KG1 (cell line): ENCODE data around the gene JAG2.

ENCODE experiments used
- DNase-seq: peaks from one replicate; lab custom pipeline; 2025; lab: John Stamatoyannopoulos, UW

Gene JAG2

DNA sequence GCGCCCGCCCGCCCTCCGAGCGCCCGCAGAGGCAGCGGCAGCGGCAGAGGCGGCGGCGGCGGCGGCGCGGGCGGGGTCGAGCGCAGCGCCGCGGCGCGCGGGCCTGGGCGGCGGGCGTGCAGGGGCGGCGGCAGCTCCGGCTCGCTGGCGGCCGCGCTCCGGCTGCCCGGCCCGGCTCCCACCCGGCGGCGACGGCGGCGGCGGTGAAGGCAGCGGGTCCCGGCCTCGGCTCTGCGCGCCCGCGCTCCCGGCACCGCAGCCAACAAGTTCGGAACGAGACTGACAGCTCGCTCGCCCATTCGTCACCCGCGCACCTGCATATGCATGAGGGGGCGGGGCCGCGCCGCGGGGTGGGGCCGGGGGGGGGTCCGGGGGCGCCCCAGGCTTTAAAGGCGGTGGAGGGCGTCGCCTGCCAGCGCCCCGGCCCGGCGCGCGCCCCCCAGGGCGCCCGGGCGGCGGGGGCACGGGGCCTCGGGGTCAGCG is at the start of gene JAG2:
JAG2 (minus strand) TSS at position 281 of the 483 bp plus-strand sequence. CDS start 356 bp downstream, outside the sequence.
- DNase-seq: no peak

DNA sequence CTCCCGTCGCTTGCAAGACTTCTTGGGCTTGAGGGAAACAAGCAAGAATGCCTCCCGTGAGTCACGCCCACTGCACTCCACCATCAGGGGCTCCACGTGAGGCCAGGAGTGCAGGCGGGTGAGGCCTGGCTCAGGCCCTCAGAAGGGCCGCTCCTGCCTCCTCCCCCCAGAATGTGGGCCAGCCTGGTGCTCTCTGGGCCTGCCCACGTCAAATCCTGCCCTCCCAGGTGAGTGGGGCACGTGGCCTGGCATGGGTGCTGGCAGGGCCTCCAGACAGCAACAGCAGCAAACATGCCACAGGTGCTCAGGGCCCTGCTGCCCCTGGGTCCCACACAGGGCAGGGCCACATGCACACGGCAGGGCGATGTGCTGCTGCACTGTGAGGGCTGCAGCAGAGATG is 49.2 kb upstream of the JAG2 start:
- no peak for DNase-seq

DNA sequence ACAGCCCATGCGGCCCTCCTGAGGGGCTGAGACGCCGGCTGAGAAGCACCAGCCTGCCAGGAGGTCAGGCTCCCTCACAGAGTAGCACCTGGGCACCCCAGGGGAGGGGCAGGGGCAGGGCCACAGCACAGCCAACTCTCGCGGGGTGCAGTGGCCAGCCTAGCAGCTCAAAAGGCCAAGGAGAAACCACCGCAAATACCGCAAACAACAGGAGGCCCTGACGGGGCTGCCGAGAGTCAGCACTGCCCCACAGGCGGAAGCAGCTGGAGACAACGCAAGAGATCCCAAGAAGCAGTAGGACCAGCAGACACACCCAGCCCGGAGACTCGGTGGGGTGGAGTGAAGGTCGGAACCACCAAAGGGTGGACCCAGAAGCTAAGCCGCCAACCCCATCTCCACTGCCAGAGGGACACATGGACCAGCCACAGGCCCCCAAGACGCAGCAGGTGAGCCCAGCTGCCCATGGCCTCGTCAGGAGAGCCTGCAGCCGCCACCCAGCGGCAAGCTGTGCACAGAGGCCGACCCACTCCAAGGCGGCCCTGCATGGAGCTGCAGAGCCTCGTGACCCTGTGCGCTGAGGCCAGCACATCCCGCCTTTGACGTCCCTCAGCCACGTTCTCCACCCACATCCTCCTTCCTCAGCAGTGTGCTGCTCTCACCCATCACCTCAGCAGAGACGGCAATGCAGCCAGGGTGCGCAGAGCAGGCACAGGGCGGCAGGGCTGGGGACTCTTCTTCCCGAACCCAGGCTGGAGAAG is 48.1 kb upstream of the JAG2 start:
- no peak for DNase-seq

DNA sequence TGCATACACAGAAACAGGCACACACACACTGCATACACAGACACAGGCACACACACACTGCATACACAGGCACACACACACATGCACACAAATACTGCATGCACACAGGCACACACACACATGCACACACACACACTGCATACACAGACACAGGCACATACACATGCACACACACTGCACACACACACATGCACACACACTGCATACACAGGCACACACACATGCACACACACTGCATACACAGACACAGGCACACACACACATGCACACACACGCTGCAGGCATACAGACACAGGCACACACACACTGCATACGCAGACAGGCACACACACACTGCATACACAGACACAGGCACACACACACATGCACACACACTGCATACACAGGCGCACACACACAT is 47.0 kb upstream of the JAG2 start:
- DNase-seq: no peak

DNA sequence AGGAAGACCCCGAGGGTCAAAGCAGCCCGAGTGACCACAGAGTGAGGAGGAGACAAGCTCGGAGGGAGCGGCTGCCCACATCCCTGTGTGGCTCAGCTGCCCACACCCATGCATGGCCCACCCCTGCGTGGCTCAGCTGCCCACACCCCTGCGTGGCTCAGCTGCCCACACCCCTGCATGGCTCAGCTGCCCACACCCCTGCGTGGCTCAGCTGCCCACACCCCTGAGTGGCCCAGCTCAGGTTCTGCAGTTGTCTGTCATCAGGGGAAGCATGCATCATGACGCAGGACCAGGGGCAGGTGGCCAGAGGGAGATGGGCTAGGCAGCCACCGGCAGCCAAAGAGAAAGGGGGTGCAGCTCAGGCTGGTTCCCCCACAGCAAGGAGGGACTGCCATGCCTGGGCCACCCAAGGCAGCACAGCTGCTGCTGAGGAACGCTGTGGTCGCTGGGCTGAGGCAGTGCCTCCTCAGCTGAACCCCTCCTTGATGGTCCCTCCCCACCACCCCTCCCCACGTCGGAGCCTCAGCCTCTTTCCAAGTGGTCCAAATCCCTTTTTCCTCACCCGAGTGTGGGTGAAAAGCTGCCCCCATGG is 45.8 kb upstream of the JAG2 start:
- DNase-seq: no peak

DNA sequence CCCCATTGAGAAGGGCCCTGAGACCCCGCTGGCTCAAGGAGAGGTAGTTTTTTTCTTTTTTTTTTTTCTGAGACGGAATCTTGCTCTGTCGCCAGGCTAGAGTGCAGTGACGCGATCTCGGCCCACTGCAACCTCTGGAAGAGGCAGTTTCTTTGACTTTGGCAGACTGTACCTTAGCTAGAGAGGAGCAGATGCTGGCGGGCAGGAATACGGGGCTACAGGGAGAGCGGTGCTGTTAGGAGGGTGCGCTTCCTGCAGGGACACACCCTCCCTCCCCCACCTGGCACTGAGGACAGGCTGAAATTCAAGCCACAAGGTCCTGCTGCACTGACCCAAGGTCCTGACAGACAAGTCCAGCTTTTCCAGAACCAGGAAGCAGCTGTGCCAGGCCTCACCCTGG is 44.8 kb upstream of the JAG2 start:
- no peak for DNase-seq

DNA sequence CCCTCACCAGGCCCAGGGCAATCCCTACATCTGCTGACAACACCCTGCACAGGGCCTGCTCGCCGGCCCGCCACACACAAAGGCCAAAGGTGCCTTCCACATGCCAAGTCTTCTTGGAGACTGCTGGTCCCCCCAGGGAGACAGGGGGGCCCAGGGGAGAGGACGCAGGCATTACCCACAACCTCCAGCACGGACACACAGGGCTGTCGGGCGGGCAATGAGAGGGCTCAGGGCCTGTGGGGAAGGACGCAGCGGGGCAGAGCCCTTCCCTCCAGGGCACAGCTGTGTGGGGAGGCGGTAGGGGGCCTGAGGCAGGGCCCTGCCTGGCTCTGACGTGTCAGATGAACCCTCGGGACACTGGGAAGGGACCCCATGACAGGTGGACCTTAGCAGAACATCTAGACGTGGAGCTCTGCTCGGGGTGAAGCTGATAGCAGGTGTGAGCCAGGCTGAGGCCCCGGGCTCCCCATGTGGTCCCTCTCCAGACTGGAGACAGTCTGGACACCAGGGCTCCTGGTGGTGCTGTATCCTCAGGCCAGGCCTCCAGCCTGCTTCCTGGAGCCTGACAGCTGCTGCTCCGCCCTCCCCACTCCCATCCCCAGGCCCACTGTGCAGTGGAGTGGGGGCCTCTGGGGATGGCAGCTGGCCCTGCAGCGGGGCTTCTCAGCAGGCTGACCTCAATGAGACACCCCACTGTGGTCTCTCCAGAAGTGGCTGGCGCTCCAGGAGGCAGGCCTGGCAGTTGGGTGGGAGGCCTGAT is 44.1 kb upstream of the JAG2 start:
- no peak for DNase-seq

DNA sequence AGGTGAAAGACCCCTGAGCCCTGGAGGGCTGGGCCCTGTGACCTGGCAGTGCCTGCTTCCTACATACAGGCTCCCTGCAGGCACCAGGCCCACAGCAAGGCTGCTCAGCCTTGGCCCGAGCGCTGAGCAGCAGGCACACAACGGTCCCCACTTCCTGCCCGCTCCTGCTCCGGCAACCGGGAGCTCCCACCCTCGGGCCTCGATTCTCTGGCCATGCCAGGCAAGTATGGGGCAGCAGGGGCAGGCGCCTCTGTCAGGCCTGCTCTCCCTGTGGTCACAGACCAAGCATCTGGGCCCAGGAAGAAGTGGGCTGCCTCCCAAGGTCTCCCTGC is 43.1 kb upstream of the JAG2 start:
- no peak for DNase-seq

DNA sequence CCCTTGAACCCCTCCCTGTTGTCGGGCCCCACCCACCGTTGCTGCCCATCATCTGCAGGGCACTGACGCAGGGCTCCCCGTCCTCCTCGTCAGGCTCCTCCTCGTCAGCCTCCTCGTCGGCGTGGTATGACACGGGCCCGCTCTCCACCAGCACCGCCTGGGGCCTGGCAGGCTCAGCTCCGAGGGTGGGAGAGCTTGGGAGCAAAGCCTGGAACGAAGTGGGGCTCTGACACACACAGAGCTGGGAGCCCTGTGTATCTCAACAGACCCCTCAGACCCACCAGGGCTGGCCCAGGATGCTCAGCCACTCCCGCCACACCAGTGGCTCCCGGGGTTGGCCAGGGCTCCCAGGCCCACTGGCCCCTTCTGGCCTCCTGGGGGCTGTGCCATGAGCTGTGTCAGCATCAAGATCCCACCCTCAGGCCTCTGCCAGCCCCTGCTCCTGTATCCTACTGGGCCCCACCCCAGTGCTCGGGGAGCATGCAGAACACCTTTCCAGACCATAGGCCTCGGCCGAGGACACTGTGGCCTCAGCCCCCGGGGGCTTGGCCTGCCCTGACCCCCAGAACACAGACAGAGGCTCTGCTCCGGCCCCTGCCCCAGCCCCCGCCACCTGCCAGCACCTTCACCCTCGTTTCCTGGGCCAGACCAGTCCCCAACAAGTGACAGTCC is 42.6 kb upstream of the JAG2 start:
- DNase-seq: no peak

DNA sequence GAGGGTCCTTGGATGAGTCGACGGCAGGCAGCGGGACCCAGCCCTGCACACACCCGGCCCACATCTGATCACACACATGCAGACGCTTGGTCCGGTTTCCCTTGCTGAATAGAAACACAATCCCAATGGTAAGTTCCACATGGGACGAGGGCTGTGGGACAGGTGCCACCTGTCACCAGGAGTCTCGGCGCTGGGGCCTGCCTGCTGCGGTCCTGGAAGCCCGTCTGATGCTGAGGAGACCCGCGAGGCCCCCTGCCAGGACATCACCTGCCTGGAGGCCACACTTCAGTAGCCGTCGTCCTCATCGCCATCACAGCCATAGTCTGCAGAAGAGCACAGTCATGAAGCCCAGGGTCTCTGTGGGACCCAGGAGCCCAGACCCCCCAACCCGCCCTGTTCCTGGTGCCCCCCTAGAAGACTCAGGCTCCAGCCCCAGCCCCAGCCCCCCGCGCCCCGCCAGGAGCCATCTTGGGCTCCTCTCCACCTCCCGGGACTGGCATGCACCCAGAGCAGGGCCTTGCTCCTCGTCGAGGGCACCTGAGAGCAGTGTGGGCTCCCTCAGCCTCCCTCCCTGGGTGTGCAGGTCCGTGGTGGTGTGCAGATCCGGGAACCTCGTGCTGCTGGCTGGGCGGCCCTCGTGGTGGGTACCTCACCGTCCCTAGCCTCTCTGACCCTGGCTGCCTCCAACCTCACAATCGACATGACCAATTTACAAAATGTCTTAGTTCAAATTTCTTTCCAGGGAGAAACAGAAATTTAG is 41.9 kb upstream of the JAG2 start:
- no peak for DNase-seq

DNA sequence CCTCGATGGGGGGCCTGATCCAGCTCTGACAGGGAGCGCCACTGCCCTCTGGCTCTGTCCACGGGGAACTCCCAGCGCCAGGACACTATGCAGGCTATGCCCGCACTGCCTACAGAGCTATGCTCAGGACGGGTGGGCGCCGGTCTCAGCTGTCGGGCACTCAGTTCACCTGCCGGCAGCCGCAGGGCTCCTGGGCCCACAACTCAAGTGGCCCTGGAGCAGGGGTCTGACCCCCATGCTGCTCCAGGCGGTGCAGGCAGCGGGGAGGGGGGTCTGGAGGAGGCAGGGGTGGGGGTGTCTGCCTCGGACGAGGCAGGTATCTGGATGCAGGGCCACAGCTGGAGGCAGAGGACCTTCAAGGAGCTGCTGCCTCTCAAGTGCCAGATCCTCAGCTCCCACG is 41.1 kb upstream of the JAG2 start:
- DNase-seq: no peak

DNA sequence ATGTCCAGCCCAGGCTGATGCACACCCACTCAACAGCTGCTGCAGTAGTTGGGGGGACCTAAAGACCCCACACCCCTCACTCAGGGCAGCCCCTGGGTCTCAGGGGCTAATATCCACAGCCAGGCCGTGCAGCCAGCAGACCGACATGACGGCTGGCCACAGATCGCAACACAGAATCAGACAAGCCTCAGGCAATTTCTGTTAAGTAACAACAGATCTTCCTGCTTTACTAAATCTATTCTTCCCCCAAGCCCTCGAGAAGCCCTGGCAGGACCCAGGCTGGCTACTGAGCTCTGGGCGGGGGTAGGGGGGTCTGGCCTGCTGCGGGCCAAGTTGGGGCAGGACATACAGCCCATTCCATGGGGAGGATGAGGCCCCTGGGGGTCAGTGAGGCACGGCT is 40.5 kb upstream of the JAG2 start:
- DNase-seq: no peak

DNA sequence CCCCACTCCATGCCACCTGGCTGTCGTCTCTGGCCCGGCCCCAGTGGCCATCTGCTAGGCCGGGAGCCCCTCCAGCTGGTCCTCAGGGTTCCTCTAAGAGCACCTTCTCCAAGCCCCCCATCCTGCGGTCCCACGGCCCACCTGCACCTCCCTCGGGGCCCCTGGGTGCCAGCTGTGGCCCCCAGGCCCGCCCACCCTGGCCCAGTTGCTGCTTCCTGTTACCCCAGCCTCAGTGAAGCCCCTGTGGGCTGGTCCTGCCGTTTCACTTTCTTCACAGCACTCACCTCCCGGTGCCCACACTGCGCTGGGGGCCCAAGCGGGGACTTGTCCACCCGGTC is 40.1 kb upstream of the JAG2 start:
- no peak for DNase-seq

DNA sequence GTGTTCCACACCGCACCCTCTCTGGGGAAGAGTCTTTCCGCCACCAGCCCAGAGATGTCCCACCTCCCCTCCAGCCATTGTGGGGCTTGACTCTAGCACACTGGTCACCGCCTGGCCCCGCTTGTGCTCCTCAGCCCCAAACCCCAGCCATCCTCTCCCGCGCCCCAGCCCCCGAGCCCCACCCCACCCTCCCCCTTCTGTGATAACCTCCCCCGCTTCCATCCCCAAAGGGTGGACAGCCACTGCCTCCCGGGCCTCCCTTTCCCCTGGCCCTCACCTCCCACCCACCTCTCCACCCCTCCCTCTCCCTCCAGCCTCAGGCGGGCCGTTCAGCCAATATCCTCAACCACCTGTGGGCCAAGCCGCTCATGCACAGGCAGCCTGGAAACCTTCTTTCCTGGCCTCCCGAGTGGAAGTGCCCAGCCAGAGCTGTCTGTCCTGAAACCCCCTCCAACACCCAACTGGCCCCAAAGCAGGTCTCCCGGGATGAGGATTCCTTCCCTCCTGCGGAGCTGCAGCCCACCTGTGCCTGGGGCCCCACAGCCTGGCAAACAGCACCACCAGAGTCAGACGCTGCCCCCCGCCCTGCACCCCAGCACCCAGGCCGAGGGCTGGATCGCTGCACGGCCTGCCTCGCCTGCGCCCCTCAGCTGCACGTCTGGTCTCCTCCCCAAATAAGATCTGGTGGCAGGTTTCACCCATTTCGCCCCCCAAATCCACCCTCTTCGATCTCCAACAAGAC is 39.6 kb upstream of the JAG2 start:
- DNase-seq: no peak

DNA sequence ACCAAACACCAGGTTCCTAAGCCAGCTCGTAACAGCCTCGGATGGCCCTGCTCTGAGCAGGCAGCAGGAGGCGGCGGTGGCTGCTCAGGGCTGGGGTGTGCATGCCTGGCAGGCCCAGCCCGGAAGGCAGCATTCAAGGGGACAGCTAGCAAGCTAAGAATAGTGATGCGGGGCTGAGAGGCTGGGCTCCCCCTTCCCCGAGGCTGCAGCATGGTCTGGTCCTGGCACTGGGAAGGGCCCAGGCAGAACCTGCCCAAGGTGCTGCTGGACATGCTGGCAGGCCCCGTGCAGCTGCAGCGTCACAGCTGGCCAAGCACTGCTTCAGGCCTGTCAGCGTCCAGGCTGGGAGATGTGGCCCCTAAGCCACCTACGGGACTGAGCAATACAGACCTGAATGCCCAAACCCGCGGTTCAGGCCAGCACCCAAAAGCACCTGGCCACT is 38.9 kb upstream of the JAG2 start:
- no peak for DNase-seq

DNA sequence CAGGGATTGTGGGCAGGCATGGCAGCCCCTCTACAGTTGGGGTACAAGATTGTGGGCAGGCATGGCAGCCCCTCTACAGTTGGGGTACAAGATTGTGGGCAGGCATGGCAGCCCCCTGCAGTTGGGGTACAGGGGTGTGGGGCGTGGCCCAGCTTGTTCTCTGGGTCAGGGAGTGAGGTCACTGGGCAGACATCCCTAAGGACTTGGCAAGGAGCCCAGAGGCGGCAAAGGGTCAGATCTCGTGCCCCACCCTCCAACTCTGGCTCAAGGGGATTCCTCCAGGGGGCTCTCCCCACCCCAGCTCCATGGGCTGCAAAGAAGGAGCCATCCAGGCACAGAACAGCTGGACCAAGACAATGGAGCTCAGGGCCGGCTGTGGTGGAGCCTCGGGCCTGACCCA is 38.3 kb upstream of the JAG2 start:
- no peak for DNase-seq

DNA sequence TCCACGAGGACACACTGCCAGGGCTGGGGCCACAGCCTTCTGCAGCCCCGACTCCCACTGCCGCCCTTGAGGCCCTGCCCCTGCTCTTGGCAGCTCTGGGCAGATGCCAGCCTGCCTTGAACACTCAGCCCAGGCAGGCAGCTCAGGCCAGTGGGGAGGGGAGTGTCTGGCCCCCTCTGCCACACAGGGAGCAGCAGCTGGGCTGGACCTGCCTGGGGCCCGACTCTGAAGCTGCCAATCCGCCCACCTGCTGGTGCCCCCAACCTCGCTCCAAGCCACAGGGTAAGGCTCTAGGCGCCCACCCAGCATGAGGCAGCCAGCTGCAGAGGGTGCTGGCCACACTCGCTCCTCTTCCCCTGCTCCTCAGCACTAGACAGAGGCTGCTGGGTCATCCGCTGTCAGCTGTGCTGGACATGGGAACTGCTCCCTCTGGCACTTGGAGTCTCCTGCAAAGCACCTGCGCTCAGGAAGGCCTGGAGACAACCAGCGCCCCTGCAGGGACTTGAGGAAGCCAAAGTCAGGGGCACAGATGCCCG is 37.2 kb upstream of the JAG2 start:
- DNase-seq: no peak

DNA sequence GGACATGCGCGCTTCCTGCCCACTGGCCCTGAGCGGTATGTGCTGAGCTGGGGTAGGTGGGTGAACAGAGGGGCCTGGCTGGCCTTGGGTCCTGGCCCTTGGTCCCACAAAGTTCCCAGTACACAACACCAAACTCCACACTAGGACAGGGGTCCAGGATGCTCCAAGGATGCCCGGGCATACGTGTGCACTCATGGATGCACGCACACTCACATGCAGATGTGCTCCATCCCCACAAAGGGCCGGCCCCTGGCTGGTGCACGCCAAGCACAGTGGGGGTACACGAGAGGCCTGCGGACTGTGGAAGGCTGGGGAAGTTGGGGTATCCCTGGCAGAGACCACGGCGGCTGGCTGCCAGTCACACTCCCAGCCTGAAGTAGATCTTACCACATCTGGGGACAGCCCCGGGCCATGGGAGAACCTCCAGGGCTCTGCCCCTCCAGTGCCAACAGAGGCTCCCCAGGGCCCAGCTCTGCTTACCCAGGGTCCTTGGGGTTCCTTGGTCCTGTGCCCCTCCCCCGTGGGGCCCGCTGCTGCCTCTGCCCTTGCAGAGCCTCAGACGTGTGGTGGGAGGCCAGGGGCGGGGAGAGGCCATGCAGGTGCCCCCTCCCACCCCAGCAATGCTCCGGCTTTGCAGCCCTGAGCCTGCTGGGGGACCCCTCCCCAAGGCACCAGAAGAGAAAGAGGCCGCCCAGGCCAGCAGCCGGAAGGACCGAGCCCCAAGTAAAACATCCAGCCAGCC is 36.5 kb upstream of the JAG2 start:
- DNase-seq: no peak

DNA sequence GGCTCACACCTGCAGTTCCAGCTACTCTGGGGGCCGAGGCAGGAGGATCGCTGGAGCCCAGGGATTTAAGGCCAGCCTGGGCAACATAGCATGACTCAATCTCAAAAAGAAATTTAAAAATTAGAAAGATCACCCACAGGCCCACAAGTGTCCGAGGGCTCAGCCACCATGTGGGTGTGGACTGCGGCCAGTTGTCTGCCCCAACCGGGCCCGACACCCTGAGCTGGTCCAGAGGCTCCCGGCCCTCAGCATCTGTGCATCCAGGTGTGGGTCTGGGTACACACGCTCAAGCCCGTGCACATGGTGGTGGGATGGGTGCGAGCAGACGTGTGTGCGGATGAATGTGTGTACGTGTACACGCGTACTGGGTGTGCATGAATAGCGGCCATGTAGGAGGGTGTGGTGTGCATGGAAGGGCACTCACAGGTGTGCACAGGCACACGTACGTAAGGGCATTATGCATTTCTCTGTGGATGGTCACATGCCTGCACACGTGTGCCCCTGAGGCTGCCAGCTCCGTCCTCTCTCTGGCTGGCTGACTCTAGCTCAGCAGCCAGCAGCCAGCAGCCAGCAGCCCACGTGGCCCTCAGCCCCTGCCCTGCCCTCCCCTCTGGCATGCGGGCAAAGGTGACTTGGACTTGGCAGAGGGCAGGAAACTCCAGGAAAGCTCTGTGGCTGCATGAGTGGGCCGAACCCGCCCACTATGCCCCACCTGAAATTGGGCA is 35.8 kb upstream of the JAG2 start:
- no peak for DNase-seq

DNA sequence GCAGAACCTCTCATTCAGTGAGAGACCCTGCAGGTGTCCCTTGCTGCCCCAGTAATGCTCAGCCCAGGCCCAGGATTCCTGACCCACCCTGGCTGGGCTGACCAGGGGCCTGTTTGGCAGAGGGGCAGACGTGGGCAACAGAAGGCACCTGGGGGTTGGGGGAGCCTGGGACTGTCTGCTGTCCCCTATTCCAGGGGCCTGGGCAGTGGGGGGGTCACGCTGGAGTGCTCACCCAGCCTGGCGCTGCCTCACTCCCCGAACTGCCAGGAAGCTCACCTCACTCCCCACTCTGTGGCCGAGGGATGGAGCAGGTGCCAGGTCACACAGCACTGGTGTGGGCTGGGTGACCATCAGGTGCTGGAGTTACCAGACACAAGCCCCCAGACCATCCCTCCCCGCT is 35.1 kb upstream of the JAG2 start:
- no peak for DNase-seq
